IPS-15b (cell line): ENCODE results near the gene JAKMIP2.
"Not testable (repeated sequence)": the region's sequence is repeated elsewhere in the genome, so short reads cannot be mapped to it uniquely, and the experiment has no call there.

Experiments
- H3K27me3 ChIP-seq: one replicate; pipeline ENCODE4 v1.6.1; 2013; ENCODE audit warnings: low read length; ENCODE audit not compliant: control insufficient read depth, insufficient read depth
- H3K36me3 ChIP-seq: one replicate; pipeline ENCODE4 v1.6.1; 2013; ENCODE audit warnings: low read length; ENCODE audit not compliant: control insufficient read depth, insufficient read depth
- H3K4me1 ChIP-seq: one replicate; pipeline ENCODE4 v1.6.1; 2013; ENCODE audit warnings: mild to moderate bottlenecking, low read length; ENCODE audit not compliant: control insufficient read depth, insufficient read depth
- H3K4me3 ChIP-seq: one replicate; pipeline ENCODE4 v1.5.1; 2013; ENCODE audit warnings: low read depth, low read length
- H3K9ac ChIP-seq: one replicate; pipeline ENCODE4 v1.6.1; 2013; ENCODE audit warnings: low read depth, mild to moderate bottlenecking, low read length
- H3K9me3 ChIP-seq: one replicate; pipeline ENCODE4 v1.6.1; 2013; ENCODE audit warnings: mild to moderate bottlenecking, low read length; ENCODE audit not compliant: control insufficient read depth, insufficient read depth

JAKMIP2 gene

DNA sequence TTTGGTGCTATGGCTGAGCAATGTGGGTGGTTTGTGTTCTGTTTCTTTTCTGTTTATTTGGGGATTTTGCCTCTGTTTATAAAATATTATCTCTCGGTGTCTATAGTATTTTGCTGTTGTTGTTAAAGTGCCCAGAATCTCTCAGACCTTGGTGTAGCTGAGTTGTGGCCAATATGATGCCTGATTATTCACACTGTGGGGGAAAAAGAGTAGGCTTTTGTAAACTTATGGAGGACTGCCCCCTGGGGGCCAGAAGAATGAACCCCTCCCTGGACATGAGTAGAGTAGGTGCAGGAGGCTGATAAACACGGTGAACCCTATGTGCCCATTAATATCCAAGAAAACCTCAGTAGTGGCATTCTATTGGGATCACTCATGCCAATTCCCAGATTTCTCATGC, 223.7 kb downstream of the JAKMIP2 start:
- no peak overlapping the region for H3K9ac ChIP-seq
- peaks cover 9% of the 10 kb centered on the region for H3K36me3 ChIP-seq
- no peaks in the 10 kb centered on the region for H3K27me3 ChIP-seq
- H3K4me3 ChIP-seq = no peak overlapping the region
- H3K4me1 ChIP-seq = peaks cover 15% of the 10 kb centered on the region
- no peaks in the 10 kb centered on the region for H3K9me3 ChIP-seq

- Histone ChIP-seq H3K4me3 (no peak overlapping the region), H3K27me3 (no peaks in the 10 kb centered on the region), H3K4me1 (peaks cover 15% of the 10 kb centered on the region), H3K9me3 (no peaks in the 10 kb centered on the region), H3K36me3 (peaks cover 4% of the 10 kb centered on the region), H3K9ac (no peak overlapping the region)
These were observed 224.4 kb downstream of the JAKMIP2 start for GRCh38 chr5:147557876-147558745.

DNA sequence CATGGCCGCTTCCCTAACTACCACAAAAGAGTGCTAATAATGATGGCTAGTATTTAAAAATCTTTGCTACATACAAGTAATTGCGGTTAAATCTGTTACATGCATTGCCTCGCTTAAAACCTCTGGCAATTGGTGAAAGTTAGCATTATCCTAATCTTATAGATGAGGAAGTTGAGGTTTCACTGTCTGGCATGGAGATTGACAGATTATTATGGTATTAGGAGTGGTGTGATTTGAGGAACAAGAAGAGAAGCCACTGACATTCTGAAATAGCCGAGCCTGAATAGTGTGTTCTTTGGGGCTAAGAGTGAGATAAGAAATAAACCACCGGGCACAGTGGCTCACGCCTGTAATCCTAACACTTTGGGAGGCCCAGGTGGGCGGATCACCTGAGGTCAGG, 227.4 kb downstream of the JAKMIP2 start:
- Histone ChIP-seq H3K9ac (no peak overlapping the region), H3K9me3 (no peaks in the 10 kb centered on the region), H3K36me3 (no peaks in the 10 kb centered on the region), H3K27me3 (no peaks in the 10 kb centered on the region), H3K4me1 (peaks cover 15% of the 10 kb centered on the region), H3K4me3 (no peak overlapping the region)

- Histone ChIP-seq H3K9me3 (no peaks in the 10 kb centered on the region), H3K4me1 (peaks cover 15% of the 10 kb centered on the region), H3K27me3 (no peaks in the 10 kb centered on the region), H3K4me3 (no peak overlapping the region), H3K9ac (no peak overlapping the region), H3K36me3 (no peaks in the 10 kb centered on the region)
These were observed 228.2 kb downstream of the JAKMIP2 start for GRCh38 chr5:147554261-147554817.

DNA sequence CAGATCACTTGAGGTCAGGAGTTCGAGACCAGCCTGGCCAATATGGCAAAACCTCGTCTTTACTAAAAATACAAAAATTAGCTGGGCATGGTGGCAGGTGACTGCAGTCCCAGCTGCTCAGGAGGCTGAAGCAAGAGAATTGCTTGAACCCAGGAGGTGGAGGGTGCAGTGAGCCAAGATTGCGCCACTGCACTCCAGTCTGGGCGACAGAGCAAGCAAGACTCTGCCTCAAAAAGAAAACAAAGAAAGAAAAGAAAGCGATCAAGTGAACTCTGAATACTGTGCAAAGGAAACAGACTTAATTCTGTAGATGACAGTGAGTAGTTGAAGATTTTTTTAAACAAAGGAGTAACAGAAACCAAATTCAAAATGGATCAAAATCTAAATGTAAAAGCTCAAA, 228.7 kb downstream of the JAKMIP2 start:
- not testable (repeated sequence) for H3K9me3 ChIP-seq, H3K9ac ChIP-seq, H3K4me3 ChIP-seq, H3K36me3 ChIP-seq, H3K27me3 ChIP-seq
- H3K4me1 ChIP-seq = peaks cover 11% of the 10 kb centered on the region

- Histone ChIP-seq H3K9ac (no peak overlapping the region), H3K9me3 (no peaks in the 10 kb centered on the region), H3K36me3 (no peaks in the 10 kb centered on the region), H3K27me3 (no peaks in the 10 kb centered on the region), H3K4me3 (no peak overlapping the region), H3K4me1 (peaks cover 2% of the 10 kb centered on the region)
These were observed 229.6 kb downstream of the JAKMIP2 start for GRCh38 chr5:147552897-147553296.

DNA sequence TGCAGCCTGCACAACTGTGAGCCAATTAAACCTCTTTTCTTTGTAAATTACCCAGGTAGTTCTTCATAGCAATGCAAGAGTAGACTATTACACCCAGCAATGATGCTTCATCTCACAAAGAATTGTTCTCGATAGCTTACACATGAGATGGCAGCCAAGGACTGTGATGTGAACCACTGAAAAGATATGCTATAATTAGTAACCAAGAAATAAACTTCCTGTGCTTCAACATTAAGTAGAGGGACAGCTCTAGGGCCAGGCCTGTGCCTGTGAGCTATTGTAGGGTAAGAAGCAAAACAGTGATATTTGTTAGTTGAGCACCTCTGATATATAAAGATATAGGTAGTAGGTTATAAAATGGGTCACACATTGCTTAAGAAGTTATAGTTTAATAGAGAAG, 230.9 kb downstream of the JAKMIP2 start:
- no peaks in the 10 kb centered on the region for H3K36me3 ChIP-seq
- H3K4me1 ChIP-seq = no peaks in the 10 kb centered on the region
- no peaks in the 10 kb centered on the region for H3K9me3 ChIP-seq
- H3K9ac ChIP-seq = no peak overlapping the region
- no peak overlapping the region for H3K4me3 ChIP-seq
- H3K27me3 ChIP-seq = no peaks in the 10 kb centered on the region

DNA sequence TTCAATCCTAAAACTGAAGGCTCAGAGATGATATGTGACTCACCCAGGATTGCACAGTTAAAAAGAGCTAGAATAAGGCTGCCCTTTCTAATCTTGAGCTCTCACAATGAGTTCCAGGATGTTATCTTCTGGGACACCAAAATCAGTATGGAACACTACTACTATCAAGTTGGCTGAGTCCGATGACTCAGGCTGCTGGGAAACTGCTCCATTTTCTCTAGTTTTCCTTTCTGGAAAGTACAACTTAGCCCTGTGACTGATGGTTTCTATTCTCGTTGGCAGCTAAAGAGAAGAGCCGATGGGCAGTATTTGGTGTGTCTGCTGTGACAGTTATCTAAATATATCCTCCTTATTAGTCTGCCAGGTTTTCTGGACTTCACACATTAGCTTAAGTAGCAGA, 234.8 kb downstream of the JAKMIP2 start:
- Histone ChIP-seq H3K4me3 (no peak overlapping the region), H3K9ac (no peak overlapping the region), H3K27me3 (no peaks in the 10 kb centered on the region), H3K4me1 (no peaks in the 10 kb centered on the region), H3K9me3 (no peaks in the 10 kb centered on the region), H3K36me3 (no peaks in the 10 kb centered on the region)

- no peaks in the 10 kb centered on the region for H3K9me3 ChIP-seq
- H3K36me3 ChIP-seq = no peaks in the 10 kb centered on the region
- H3K9ac ChIP-seq = no peak overlapping the region
- no peaks in the 10 kb centered on the region for H3K4me1 ChIP-seq
- no peaks in the 10 kb centered on the region for H3K27me3 ChIP-seq
- no peak overlapping the region for H3K4me3 ChIP-seq
These were observed 238.0 kb downstream of the JAKMIP2 start for GRCh38 chr5:147544556-147544955.

DNA sequence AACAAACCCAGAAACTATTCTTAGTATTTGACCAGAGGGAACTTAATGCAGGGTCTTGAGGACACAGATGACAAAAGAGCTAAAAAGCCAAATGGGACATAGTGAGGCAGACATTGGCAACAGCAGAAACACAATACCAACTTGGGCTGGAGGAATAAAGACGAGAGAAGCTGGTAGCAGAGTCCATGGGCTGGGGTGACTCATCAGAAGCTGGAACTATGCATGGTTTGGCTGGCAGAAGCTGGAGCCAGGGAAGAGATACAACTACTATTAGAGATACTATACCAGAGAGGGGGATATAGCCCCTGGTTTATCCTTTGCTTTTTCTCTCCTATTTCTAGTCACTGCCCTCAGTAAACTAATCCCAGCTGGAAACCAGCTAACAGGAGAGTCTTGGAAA, 243.5 kb downstream of the JAKMIP2 start:
- no peaks in the 10 kb centered on the region for H3K27me3 ChIP-seq
- no peak overlapping the region for H3K9ac ChIP-seq
- H3K4me3 ChIP-seq = no peak overlapping the region
- H3K36me3 ChIP-seq = no peaks in the 10 kb centered on the region
- H3K4me1 ChIP-seq = no peaks in the 10 kb centered on the region
- no peaks in the 10 kb centered on the region for H3K9me3 ChIP-seq

DNA sequence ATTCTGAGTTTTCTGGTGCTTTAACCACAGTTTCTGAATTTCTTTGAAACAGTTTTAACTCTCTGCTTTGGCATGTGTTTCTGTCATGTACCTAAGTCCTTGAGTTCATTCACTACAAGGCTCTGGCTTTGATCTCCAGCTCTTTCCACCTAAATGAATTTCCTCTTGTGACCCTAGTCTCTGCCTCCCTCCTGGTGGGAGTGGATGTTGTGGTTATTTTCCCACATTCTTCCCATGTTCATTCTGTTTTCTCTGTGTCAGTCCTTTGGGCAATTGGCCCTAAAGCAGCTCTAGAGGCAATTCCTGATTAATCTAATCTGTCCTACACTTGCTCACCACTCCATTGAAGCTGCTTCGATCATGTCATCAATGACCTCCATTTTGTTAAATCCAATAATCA, 244.3 kb downstream of the JAKMIP2 start:
- H3K27me3 ChIP-seq = no peaks in the 10 kb centered on the region
- H3K9ac ChIP-seq = no peak overlapping the region
- no peaks in the 10 kb centered on the region for H3K4me1 ChIP-seq
- no peaks in the 10 kb centered on the region for H3K36me3 ChIP-seq
- H3K9me3 ChIP-seq = no peaks in the 10 kb centered on the region
- no peak overlapping the region for H3K4me3 ChIP-seq
